ENCODE measurements around the gene METRN. TPM values are rescaled to one million over a fixed set of nuclear protein-coding genes. Genes with fewer than 3 reads are reported as not detected.
"Not testable (repeated sequence)": the region's sequence is repeated elsewhere in the genome, so short reads cannot be mapped to it uniquely, and the experiment has no call there.

The METRN gene
- total and polyA plus RNA-seq, 2 donors, result 21.9 to 24.2 TPM

DNA sequence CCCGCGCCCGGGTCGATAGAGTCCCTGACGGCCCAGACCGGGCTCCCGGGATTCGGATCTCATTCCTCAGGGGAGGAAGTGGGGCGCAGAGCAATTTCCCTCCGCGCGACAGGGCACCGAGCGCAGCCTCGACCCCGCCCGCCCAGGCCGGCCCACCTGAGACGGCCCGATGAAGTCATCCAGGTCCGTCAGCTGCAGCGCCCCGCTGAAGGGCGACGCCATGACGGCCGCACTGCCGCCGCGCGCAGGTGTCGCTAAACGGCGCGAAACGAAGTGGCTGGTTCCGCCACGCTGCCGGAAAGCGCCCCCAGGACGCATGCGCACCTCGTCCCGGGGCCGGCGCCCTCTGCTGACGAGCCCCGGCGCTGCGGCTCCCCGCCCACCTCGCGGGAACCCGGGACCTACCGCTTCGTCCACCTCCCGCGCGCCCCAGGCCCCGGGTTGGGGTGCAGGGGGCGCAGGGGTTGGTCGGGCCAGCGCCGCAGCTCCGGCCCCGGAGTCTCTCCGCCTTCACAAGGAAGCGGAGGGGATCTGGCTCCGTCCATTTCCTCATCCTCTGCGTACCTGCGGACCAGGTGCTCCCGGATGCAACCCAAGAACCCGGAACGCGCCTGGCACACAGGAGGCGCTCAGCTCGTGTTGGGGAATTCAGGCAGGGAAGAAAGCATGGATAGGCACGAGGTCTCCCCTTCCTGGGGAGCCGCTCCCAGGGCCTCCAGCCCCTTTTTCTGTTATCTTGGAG is 26.0 kb downstream of the METRN start, which contains the start of gene CIAO3:
CIAO3 (minus strand) TSS at position 234 of the 742 bp plus-strand sequence; CDS start at position 222, 12 bp downstream.
- Histone ChIP-seq H3K9me3 (ENCODE audit: control insufficient read depth in 2 of 2, insufficient read depth in 1 of 2, low read length in 1 of 2) (no peaks in the 10 kb centered on the region), H3K27me3 (ENCODE audit: control insufficient read depth in 2 of 2, insufficient read depth in 1 of 2, low read length in 1 of 2) (peaks cover 0 to 11% of the 10 kb centered on the region in 2 donors), H3K27ac (ENCODE audit: low read depth in 1 of 2, low read length in 1 of 2) (peak within 1 kb of the TSS in 1 of 2 donors; percentile 69), H3K4me1 (ENCODE audit: control insufficient read depth in 2 of 2, insufficient read depth in 2 of 2, low read length in 2 of 2) (peaks cover 19 to 23% of the 10 kb centered on the region in 2 donors), H3K4me3 (ENCODE audit: low read length in 2 of 2) (peak within 1 kb of the TSS; percentile 89 to 93), H3K36me3 (ENCODE audit: control insufficient read depth in 2 of 2, insufficient read depth in 2 of 2, low read length in 1 of 2) (peaks cover 8 to 29% of the 10 kb centered on the region in 2 donors)
- 1% methylated on average over 79 of the region's 79 CpGs for WGBS
- DNase-seq (ENCODE audit: low read depth in 6 of 9, low spot score in 9 of 9), result peak in 8 of 9 donors; percentile 60 to 93 (median 84)

DNA sequence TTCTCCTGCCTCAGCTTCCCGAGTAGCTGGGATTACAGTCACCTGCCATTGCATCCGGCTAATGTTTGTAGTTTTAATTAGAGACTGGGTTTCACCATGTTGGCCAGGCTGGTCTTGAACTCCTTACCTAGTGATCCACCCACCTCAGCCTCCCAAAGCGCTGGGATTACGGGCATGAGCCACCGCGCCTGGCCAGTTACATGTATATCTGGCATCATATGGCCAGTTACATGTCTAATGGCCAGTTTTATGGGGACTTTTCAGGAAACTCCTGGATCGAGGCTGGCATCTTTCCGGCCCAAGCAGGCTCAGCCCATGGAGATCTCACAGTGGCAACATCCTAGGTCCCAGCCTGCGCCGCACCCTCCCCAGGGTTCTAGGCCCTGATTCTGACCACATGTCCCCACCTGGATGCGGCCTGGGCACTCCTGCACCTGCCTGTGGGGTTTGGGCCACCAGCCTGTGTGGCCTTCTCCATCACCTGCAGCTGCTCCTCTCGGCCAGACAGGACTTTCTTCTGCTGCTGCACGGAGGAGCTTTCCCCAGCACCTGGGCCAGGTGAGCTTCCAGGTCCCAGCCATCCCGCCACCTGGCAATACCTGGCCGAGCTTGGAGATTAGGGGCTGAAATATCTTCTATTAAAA is 27.2 kb downstream of the METRN start:
- Histone ChIP-seq H3K27ac (ENCODE audit: low read depth in 1 of 2, low read length in 1 of 2) (no peak overlapping the region), H3K27me3 (ENCODE audit: control insufficient read depth in 2 of 2, insufficient read depth in 1 of 2, low read length in 1 of 2) (peaks cover 0 to 11% of the 10 kb centered on the region in 2 donors), H3K4me1 (ENCODE audit: control insufficient read depth in 2 of 2, insufficient read depth in 2 of 2, low read length in 2 of 2) (peaks cover 19 to 23% of the 10 kb centered on the region in 2 donors), H3K36me3 (ENCODE audit: control insufficient read depth in 2 of 2, insufficient read depth in 2 of 2, low read length in 1 of 2) (peaks cover under 1 to 17% of the 10 kb centered on the region in 2 donors), H3K4me3 (ENCODE audit: low read length in 2 of 2) (no peak overlapping the region), H3K9me3 (ENCODE audit: control insufficient read depth in 2 of 2, insufficient read depth in 1 of 2, low read length in 1 of 2) (no peaks in the 10 kb centered on the region)
- 97% methylated on average over 15 of the region's 15 CpGs for WGBS
- DNase-seq (ENCODE audit: low read depth in 6 of 9, low spot score in 9 of 9), result no peak

DNA sequence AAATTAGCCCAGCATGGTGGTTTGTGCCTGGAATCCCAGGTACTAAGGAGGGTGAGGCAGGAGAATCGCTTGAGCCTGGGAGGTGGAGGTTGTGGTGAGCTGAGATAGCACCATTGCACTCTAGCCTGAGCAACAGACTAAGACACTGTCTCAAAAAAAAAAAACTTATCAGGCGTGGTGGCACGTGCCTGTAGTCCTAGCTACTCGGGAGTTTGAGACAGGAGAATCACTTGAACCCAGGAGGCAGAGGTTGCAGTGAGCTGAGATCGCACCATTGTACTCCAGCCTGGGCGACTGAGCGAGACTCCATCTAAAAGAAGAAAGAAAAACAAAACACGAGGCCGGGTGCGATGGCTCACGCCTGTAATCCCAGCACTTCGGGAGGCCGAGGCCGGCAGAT is 28.0 kb downstream of the METRN start:
- peaks cover 0 to 10% of the 10 kb centered on the region in 2 donors for H3K36me3 ChIP-seq (ENCODE audit: control insufficient read depth in 2 of 2, insufficient read depth in 2 of 2, low read length in 1 of 2)
- not testable (repeated sequence) for DNase-seq (ENCODE audit: low read depth in 6 of 9, low spot score in 9 of 9); H3K4me3 ChIP-seq (ENCODE audit: low read length in 2 of 2); H3K9me3 ChIP-seq (ENCODE audit: control insufficient read depth in 2 of 2, insufficient read depth in 1 of 2, low read length in 1 of 2); H3K27ac ChIP-seq (ENCODE audit: low read depth in 1 of 2, low read length in 1 of 2)
- H3K4me1 ChIP-seq (ENCODE audit: control insufficient read depth in 2 of 2, insufficient read depth in 2 of 2, low read length in 2 of 2), result peaks cover 17 to 18% of the 10 kb centered on the region in 2 donors
- peaks cover 0 to 11% of the 10 kb centered on the region in 2 donors for H3K27me3 ChIP-seq (ENCODE audit: control insufficient read depth in 2 of 2, insufficient read depth in 1 of 2, low read length in 1 of 2)
- WGBS, result 96% methylated on average over 14 of the region's 14 CpGs

DNA sequence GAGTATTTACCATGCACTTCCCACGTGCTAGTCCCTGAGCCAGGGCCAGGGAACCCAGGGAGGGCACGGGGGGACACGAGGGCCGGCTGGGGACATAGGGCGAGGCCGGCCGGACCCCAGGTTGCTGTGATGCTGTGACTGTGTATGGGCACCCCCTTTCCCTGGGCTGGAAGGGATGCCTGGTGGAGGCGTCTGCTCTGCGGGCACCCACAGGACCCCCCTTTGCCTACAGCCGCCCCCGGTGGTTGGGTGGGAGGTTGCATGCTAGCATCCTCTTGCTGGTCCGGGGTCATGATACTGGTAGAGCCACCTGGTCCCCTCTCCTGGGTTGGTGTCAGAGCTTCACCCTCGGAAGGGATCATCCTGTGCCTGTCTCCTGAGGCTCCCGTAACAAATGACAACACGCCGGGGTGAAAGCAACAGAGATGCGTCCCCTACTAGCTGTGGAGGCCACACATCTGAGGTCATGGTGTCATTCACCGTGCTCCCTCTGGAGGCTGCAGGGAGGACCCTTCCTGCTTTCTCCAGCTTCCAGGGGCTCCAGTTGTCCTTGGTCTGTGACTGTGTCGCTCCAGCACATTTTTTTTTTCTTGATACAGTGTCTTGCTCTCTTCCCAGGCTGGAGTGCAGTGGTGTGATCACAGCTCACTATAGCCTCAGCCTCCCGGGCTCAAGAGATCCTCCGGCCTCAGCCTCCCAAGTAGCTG is 29.0 kb downstream of the METRN start:
- H3K4me3 ChIP-seq (ENCODE audit: low read length in 2 of 2), result no peak overlapping the region
- no peak for DNase-seq (ENCODE audit: low read depth in 6 of 9, low spot score in 9 of 9)
- H3K36me3 ChIP-seq (ENCODE audit: control insufficient read depth in 2 of 2, insufficient read depth in 2 of 2, low read length in 1 of 2), result peaks cover 0 to 4% of the 10 kb centered on the region in 2 donors
- no peaks in the 10 kb centered on the region for H3K9me3 ChIP-seq (ENCODE audit: control insufficient read depth in 2 of 2, insufficient read depth in 1 of 2, low read length in 1 of 2)
- no peak overlapping the region for H3K27ac ChIP-seq (ENCODE audit: low read depth in 1 of 2, low read length in 1 of 2)
- peaks cover 11 to 15% of the 10 kb centered on the region in 2 donors for H3K4me1 ChIP-seq (ENCODE audit: control insufficient read depth in 2 of 2, insufficient read depth in 2 of 2, low read length in 2 of 2)
- H3K27me3 ChIP-seq (ENCODE audit: control insufficient read depth in 2 of 2, insufficient read depth in 1 of 2, low read length in 1 of 2), result peaks cover 0 to 11% of the 10 kb centered on the region in 2 donors
- 95% methylated on average over 21 of the region's 21 CpGs for WGBS

DNA sequence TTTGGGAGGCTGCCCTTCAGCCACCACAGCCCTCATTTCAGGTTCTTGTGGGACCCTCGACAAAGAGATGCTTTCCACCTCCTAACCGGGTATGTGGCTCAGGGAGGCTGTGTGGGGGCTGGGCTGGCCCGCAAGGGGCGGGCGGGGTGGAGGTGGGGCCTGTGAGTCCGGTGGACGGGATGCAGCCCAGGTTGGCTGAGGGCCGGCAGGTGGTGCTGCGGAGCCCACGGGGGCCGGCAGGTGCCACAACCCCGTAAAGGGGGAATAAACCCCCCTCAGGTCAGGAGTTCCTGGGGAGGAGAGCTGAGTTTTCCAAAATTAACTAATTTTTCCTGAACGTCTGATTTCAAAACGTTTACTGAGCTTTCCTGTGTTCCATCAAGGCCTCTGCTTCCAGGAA is 30.8 kb downstream of the METRN start:
- H3K4me3 ChIP-seq (ENCODE audit: low read length in 2 of 2), result no peak overlapping the region
- DNase-seq (ENCODE audit: low read depth in 6 of 9, low spot score in 9 of 9), result no peak
- H3K4me1 ChIP-seq (ENCODE audit: control insufficient read depth in 2 of 2, insufficient read depth in 2 of 2, low read length in 2 of 2), result peaks cover 4% of the 10 kb centered on the region in 2 donors
- H3K9me3 ChIP-seq (ENCODE audit: control insufficient read depth in 2 of 2, insufficient read depth in 1 of 2, low read length in 1 of 2), result no peaks in the 10 kb centered on the region
- no peak overlapping the region for H3K27ac ChIP-seq (ENCODE audit: low read depth in 1 of 2, low read length in 1 of 2)
- WGBS, result 10% methylated on average over 14 of the region's 14 CpGs
- H3K27me3 ChIP-seq (ENCODE audit: control insufficient read depth in 2 of 2, insufficient read depth in 1 of 2, low read length in 1 of 2), result peaks cover 0 to 12% of the 10 kb centered on the region in 2 donors
- H3K36me3 ChIP-seq (ENCODE audit: control insufficient read depth in 2 of 2, insufficient read depth in 2 of 2, low read length in 1 of 2), result no peaks in the 10 kb centered on the region

DNA sequence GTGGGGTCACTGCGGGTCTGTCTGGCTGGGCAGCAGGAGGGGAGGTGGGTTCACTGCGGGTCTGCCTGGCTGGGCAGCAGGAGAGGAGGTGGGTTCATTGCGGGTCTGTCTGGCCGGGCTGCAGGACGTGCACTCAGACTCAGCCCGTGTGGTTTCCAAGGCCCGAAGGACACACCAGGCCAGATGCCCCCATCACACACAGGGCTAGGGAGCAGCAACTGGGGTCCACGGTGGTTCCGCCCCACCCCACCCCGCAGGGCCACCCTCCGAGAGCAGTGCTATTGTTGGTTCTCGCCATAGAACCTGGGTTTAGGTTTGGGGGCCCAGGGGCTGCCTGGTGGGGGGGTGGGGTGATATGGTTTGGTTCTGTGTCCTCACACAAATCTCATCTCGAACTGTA is 31.7 kb downstream of the METRN start:
- 91% methylated on average over 13 of the region's 13 CpGs for WGBS
- Histone ChIP-seq H3K4me1 (ENCODE audit: control insufficient read depth in 2 of 2, insufficient read depth in 2 of 2, low read length in 2 of 2) (no peaks in the 10 kb centered on the region), H3K4me3 (ENCODE audit: low read length in 2 of 2) (no peak overlapping the region), H3K9me3 (ENCODE audit: control insufficient read depth in 2 of 2, insufficient read depth in 1 of 2, low read length in 1 of 2) (no peaks in the 10 kb centered on the region), H3K27me3 (ENCODE audit: control insufficient read depth in 2 of 2, insufficient read depth in 1 of 2, low read length in 1 of 2) (peaks cover 0 to 21% of the 10 kb centered on the region in 2 donors), H3K27ac (ENCODE audit: low read depth in 1 of 2, low read length in 1 of 2) (no peak overlapping the region), H3K36me3 (ENCODE audit: control insufficient read depth in 2 of 2, insufficient read depth in 2 of 2, low read length in 1 of 2) (no peaks in the 10 kb centered on the region)
- DNase-seq (ENCODE audit: low read depth in 6 of 9, low spot score in 9 of 9), result no peak

DNA sequence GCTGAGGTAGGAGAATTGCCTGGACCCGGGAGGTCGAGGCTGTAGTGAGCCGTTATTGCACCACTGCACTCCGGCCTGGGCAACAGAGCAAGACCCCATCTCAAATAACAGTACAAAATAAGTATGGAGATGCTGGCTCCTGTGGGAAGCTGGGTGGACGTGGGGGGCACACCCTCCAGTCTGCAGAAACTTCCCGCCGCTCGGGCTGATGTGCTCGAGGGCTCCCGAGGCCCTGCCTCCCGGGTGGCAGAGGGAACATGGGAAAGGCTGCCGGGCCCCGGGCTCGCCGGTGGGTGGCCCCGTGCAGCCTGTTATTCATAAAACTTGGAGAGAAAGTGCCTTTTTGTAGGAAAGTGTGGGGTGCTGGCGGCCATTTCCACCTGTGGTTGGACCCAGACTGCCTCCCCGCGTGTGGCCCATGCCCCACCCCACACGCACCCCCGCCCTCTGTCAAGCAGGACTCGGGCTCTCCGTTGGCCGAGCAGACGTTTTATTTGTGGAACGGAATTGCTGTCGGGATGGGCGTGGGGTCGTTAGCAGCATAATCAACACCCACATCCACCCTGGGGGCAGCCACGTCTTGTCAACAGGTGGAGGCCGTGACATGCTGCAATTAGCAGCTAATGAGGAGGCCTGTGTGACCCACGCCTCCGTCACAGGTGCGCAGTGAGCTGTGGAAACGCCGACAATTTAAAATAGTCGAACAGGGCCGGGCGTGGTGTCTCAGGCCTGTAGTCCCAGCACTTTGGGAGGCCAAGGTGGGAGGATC is 33.2 kb downstream of the METRN start:
- Histone ChIP-seq H3K36me3 (ENCODE audit: control insufficient read depth in 2 of 2, insufficient read depth in 2 of 2, low read length in 1 of 2) (no peaks in the 10 kb centered on the region), H3K27ac (ENCODE audit: low read depth in 1 of 2, low read length in 1 of 2) (no peak overlapping the region), H3K27me3 (ENCODE audit: control insufficient read depth in 2 of 2, insufficient read depth in 1 of 2, low read length in 1 of 2) (peaks cover 0 to 27% of the 10 kb centered on the region in 2 donors), H3K4me1 (ENCODE audit: control insufficient read depth in 2 of 2, insufficient read depth in 2 of 2, low read length in 2 of 2) (no peaks in the 10 kb centered on the region), H3K4me3 (ENCODE audit: low read length in 2 of 2) (no peak overlapping the region), H3K9me3 (ENCODE audit: control insufficient read depth in 2 of 2, insufficient read depth in 1 of 2, low read length in 1 of 2) (no peaks in the 10 kb centered on the region)
- 96% methylated on average over 39 of the region's 39 CpGs for WGBS
- DNase-seq (ENCODE audit: low read depth in 6 of 9, low spot score in 9 of 9), result no peak

DNA sequence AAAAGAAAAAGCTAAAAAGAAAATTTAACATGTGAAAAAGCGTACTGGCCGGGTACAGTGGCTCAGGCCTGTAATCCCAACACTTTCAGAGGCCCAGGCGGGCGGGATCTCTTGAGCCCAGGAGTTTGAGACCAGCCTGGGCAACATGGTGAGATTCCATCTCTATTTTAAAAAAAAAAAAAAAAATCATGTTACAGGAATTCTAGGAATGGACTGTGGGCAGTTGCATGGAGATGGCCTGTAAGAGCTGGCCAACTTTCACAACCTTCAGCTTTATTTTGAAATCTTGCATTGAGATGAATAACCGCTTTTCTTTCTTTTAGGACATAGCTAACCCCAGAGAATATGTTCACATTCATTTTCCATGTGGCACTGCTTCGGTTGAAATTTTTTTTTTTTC is 34.1 kb downstream of the METRN start:
- Histone ChIP-seq H3K27me3 (ENCODE audit: control insufficient read depth in 2 of 2, insufficient read depth in 1 of 2, low read length in 1 of 2) (peaks cover 0 to 29% of the 10 kb centered on the region in 2 donors), H3K36me3 (ENCODE audit: control insufficient read depth in 2 of 2, insufficient read depth in 2 of 2, low read length in 1 of 2) (no peaks in the 10 kb centered on the region), H3K27ac (ENCODE audit: low read depth in 1 of 2, low read length in 1 of 2) (no peak overlapping the region), H3K9me3 (ENCODE audit: control insufficient read depth in 2 of 2, insufficient read depth in 1 of 2, low read length in 1 of 2) (no peaks in the 10 kb centered on the region), H3K4me1 (ENCODE audit: control insufficient read depth in 2 of 2, insufficient read depth in 2 of 2, low read length in 2 of 2) (no peaks in the 10 kb centered on the region), H3K4me3 (ENCODE audit: low read length in 2 of 2) (no peak overlapping the region)
- no peak for DNase-seq (ENCODE audit: low read depth in 6 of 9, low spot score in 9 of 9)
- WGBS, result 97% methylated on average over 6 of the region's 6 CpGs

Data from thymus (tissue), 11 donors.